K562 (cell line): Measurements from ENCODE around the gene CD47. TPM values are rescaled to one million over a fixed set of nuclear protein-coding genes. Genes with fewer than 3 reads are reported as not detected.

Experiments
- CCNT2 ChIP-seq: IDR thresholded peaks from 2 replicates; pipeline ENCODE4 v1.6.1; 2011; ENCODE audit warnings: borderline replicate concordance, low read depth, mild to moderate bottlenecking, moderate library complexity, mixed read lengths, low read length; ENCODE audit not compliant: insufficient read length; ENCODE audit errors: extremely low read depth
- FOXJ2 ChIP-seq: fragments of 200-800 bp; sonication (Bioruptor generic); IDR thresholded peaks from 2 replicates; pipeline ENCODE4 v1.6.1; 2016; ENCODE audit warnings: missing genetic modification characterization, missing compliant biosample characterization
- HMGXB4 ChIP-seq: sonication (generic); formaldehyde crosslinking; IDR thresholded peaks from 2 replicates; pipeline ENCODE4 v1.8.1; 2023; ENCODE audit warnings: mild to moderate bottlenecking, missing genetic modification reagents
- KDM2B ChIP-seq: fragments of 250-450 bp; sonication (Bioruptor Pico); IDR thresholded peaks from 2 replicates; pipeline ENCODE4 v1.8.0; 2021; ENCODE audit warnings: mild to moderate bottlenecking, moderate library complexity
- KLF1 ChIP-seq: fragments of 450-650 bp; IDR thresholded peaks from 2 replicates; pipeline ENCODE4 v1.6.1; 2016; ENCODE audit warnings: missing genetic modification characterization, missing compliant biosample characterization
- MCM5 ChIP-seq: fragments of 450-650 bp; IDR thresholded peaks from 2 replicates; pipeline ENCODE4 v1.6.1; 2016; ENCODE audit warnings: low read depth
- NFIX ChIP-seq: fragments of 250-450 bp; sonication (Bioruptor Pico); IDR thresholded peaks from 2 replicates; pipeline ENCODE4 v1.4.0; 2020; ENCODE audit warnings: low read depth, mild to moderate bottlenecking, moderate library complexity
- POLR2G ChIP-seq: fragments of 200-400 bp; formaldehyde crosslinking; IDR thresholded peaks from 2 replicates; pipeline ENCODE4 v1.6.1; 2017; ENCODE audit warnings: low read depth, mild to moderate bottlenecking, antibody characterized with exemption, low read length, moderate library complexity
- RUNX1 ChIP-seq: sonication (generic); IDR thresholded peaks from 2 replicates; pipeline ENCODE4 v1.6.1; 2016; ENCODE audit warnings: antibody characterized with exemption, low read depth
- TAF15 ChIP-seq: fragments of 200-400 bp; formaldehyde crosslinking; IDR thresholded peaks from 2 replicates; pipeline ENCODE4 v1.6.1; 2017; ENCODE audit warnings: mild to moderate bottlenecking, low read depth, low read length, moderate library complexity
- TCF7L2 ChIP-seq: fragments of 150-350 bp; IDR thresholded peaks from 2 replicates; pipeline ENCODE4 v1.6.1; 2016; ENCODE audit warnings: low read depth, mild to moderate bottlenecking, low read length, moderate library complexity
- THAP12 ChIP-seq: fragments of 250-450 bp; sonication (Bioruptor Pico); IDR thresholded peaks from 2 replicates; pipeline ENCODE4 v1.9.0; 2021; ENCODE audit warnings: mild to moderate bottlenecking, inconsistent platforms
- U2AF2 ChIP-seq: fragments of 200-400 bp; formaldehyde crosslinking; optimal IDR thresholded peaks from 2 replicates; pipeline ENCODE3; 2017; ENCODE audit warnings: low read depth, mild to moderate bottlenecking, low read length
- ZFPM2 ChIP-seq: fragments of 250-450 bp; sonication (Bioruptor Pico); IDR thresholded peaks from 2 replicates; pipeline ENCODE4 v1.5.1; 2022; ENCODE audit warnings: mild to moderate bottlenecking
- ZNF134 ChIP-seq: fragments of 250-450 bp; sonication (Bioruptor Pico); conservative IDR thresholded peaks from 2 replicates; pipeline ENCODE4 v1.4.0; 2020
- ZNF644 ChIP-seq: fragments of 200-800 bp; sonication (Bioruptor generic); IDR thresholded peaks from 2 replicates; pipeline ENCODE4 v1.6.1; 2016; ENCODE audit warnings: low read depth, missing genetic modification characterization, missing compliant biosample characterization
- polyA plus RNA-seq, 8 experiments: library from polyadenylated mRNA; depleted of rRNA in 4 of 8; stranded (reverse) in 5 of 8; unstranded in 3 of 8; fragments of >200 nt; fragmentation: Nextera tagmentation in 2 of 8; fragmentation: Illumina TruSeq in 1 of 8; extraction: Ambion mirVana in 2 of 8; extraction: Trizol in 1 of 8; gene quantifications; 2 replicates each; pipeline versions ENCODE4 v1.2.1 to v1.2.3, GENCODE V29; 2011 to 2014; ENCODE audit warnings: inconsistent platforms in 1 of 8, missing spikeins in 1 of 8
- total RNA-seq, 7 experiments: library from RNA; depleted of rRNA in 6 of 7; stranded (reverse); fragments of >200 nt in 6 of 7; fragmentation: Illumina TruSeq in 2 of 7; extraction: Trizol in 2 of 7; gene quantifications; 2 replicates each; pipeline versions ENCODE4 v1.2.1 to v1.2.3, GENCODE V29; 2011 to 2021; ENCODE audit warnings: low replicate concordance in 1 of 7
- TF ChIP-seq, protein P1 (sequence below): sonication (generic); formaldehyde crosslinking; IDR thresholded peaks from 2 replicates; pipeline ENCODE4 v1.4.0; 2020; ENCODE audit warnings: mild to moderate bottlenecking, missing genetic modification reagents
- TF ChIP-seq, protein P2 (sequence below): fragments of 200-800 bp; sonication (Bioruptor generic); IDR thresholded peaks from 2 replicates; pipeline ENCODE4 v1.6.1; 2017; ENCODE audit warnings: missing genetic modification characterization, missing compliant biosample characterization
- TF ChIP-seq, protein P3 (sequence below): IDR thresholded peaks from 2 replicates; pipeline ENCODE4 v1.6.1; 2016; ENCODE audit warnings: missing genetic modification characterization, missing compliant biosample characterization

Gene CD47
- total and polyA plus RNA-seq, 9 of the 15 experiments (the other 6 are each of a cell fraction or from before 2014, with no cell fraction given), result 10.2 to 62.6 (median 36.3) TPM

GRCh38 chr3:108006077-108006771, 84.6 kb downstream of the CD47 start (continued):
- TF ChIP-seq, protein P1, sequence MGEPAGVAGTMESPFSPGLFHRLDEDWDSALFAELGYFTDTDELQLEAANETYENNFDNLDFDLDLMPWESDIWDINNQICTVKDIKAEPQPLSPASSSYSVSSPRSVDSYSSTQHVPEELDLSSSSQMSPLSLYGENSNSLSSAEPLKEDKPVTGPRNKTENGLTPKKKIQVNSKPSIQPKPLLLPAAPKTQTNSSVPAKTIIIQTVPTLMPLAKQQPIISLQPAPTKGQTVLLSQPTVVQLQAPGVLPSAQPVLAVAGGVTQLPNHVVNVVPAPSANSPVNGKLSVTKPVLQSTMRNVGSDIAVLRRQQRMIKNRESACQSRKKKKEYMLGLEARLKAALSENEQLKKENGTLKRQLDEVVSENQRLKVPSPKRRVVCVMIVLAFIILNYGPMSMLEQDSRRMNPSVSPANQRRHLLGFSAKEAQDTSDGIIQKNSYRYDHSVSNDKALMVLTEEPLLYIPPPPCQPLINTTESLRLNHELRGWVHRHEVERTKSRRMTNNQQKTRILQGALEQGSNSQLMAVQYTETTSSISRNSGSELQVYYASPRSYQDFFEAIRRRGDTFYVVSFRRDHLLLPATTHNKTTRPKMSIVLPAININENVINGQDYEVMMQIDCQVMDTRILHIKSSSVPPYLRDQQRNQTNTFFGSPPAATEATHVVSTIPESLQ (CRISPR knock-in tag), result no peak
- TF ChIP-seq TCF7L2, result no peak
- TF ChIP-seq RUNX1, result no peak
- no peak for TF ChIP-seq MCM5
- TF ChIP-seq TAF15, result no peak
- peak; percentile 39; the same call in 1 of the 2 replicates for TF ChIP-seq KLF1
- TF ChIP-seq KDM2B, result no peak
- TF ChIP-seq POLR2G, result no peak
- peak; percentile 75 for TF ChIP-seq CCNT2
- TF ChIP-seq THAP12 (CRISPR knock-in tag), result no peak
- TF ChIP-seq ZNF644 (tag), result 0 out of 2 replicates have a peak, but pooled peaks have one; percentile 62
- TF ChIP-seq ZNF134 (CRISPR knock-in tag), result no peak
- TF ChIP-seq FOXJ2 (tag), result no peak
- TF ChIP-seq ZFPM2 (CRISPR knock-in tag), result no peak
- TF ChIP-seq, protein P2, sequence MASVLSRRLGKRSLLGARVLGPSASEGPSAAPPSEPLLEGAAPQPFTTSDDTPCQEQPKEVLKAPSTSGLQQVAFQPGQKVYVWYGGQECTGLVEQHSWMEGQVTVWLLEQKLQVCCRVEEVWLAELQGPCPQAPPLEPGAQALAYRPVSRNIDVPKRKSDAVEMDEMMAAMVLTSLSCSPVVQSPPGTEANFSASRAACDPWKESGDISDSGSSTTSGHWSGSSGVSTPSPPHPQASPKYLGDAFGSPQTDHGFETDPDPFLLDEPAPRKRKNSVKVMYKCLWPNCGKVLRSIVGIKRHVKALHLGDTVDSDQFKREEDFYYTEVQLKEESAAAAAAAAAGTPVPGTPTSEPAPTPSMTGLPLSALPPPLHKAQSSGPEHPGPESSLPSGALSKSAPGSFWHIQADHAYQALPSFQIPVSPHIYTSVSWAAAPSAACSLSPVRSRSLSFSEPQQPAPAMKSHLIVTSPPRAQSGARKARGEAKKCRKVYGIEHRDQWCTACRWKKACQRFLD, result 0 out of 2 replicates have a peak, but pooled peaks have one; percentile 43
- TF ChIP-seq, protein P3, sequence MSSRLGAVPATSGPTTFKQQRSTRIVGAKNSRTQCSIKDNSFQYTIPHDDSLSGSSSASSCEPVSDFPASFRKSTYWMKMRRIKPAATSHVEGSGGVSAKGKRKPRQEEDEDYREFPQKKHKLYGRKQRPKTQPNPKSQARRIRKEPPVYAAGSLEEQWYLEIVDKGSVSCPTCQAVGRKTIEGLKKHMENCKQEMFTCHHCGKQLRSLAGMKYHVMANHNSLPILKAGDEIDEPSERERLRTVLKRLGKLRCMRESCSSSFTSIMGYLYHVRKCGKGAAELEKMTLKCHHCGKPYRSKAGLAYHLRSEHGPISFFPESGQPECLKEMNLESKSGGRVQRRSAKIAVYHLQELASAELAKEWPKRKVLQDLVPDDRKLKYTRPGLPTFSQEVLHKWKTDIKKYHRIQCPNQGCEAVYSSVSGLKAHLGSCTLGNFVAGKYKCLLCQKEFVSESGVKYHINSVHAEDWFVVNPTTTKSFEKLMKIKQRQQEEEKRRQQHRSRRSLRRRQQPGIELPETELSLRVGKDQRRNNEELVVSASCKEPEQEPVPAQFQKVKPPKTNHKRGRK, result no peak
- TF ChIP-seq NFIX (CRISPR knock-in tag), result no peak
- no peak for TF ChIP-seq U2AF2
- no peak for TF ChIP-seq HMGXB4 (CRISPR knock-in tag)
